Measurements from ENCODE around the gene LGMN. TPM values are rescaled to one million over a fixed set of nuclear protein-coding genes. Genes with fewer than 3 reads are reported as not detected.

Gene LGMN
- total and polyA plus RNA-seq, 2 of the 8 experiments (the other 6 are each of a cell fraction or from before 2014, with no cell fraction given), result 57.4 to 83.4 TPM

GRCh38 chr14:92716131-92716530, 32.3 kb downstream of the LGMN start:
- CTCF ChIA-PET (ENCODE audit: partially characterized antibody), result interaction anchor here (1.9 to 3.1 kb wide), 2 partner anchors 9 to 68 kb away, joined by 8 to 13 read pairs; no protein-coding TSS in a partner anchor

More at GRCh38 chr14:92716131-92716530, 32.3 kb downstream of the LGMN start:
- no peak overlapping the region for H3K18ac ChIP-seq (ENCODE audit: extremely low read depth, low read length)
- H2BK120ac ChIP-seq (replicated peaks; ENCODE audit: low read depth, low read length), result no peak overlapping the region
- no peak overlapping the region for H3K4me3 ChIP-seq (ENCODE audit: extremely low read depth in 1 of 4, insufficient read depth in 2 of 4, low read depth in 3 of 4, low read length in 4 of 4)
- no peak overlapping the region for H2AFZ ChIP-seq (ENCODE audit: low read length)
- H3K27me3 ChIP-seq (replicated peaks in 1 of 4; ENCODE audit: control insufficient read depth in 3 of 4, extremely low read depth in 1 of 4, insufficient read depth in 3 of 4, low read length in 3 of 4), result no peaks in the 10 kb centered on the region; a peak in 1 of 7 replicates
- H3K4ac ChIP-seq (replicated peaks; ENCODE audit: insufficient read length, low read depth, low read length), result no peak overlapping the region
- H3K79me1 ChIP-seq (ENCODE audit: low read depth, low read length), result no peaks in the 10 kb centered on the region
- no peaks in the 10 kb centered on the region for H3K79me2 ChIP-seq (ENCODE audit: control insufficient read depth in 1 of 2, insufficient read depth in 2 of 2, low read length in 2 of 2)
- H3K4me1 ChIP-seq (replicated peaks in 1 of 4; ENCODE audit: control insufficient read depth in 3 of 4, insufficient read depth in 4 of 4, low read length in 3 of 4), result no peaks in the 10 kb centered on the region
- no peak overlapping the region for H3K14ac ChIP-seq (ENCODE audit: insufficient read length)
- H2BK20ac ChIP-seq (ENCODE audit: low read length), result no peak overlapping the region
- H3K56ac ChIP-seq (replicated peaks; ENCODE audit: insufficient read length, low read depth, low read length), result no peak overlapping the region
- TF ChIP-seq PHF8 (conservative IDR thresholded peaks at IDR 0.05; ENCODE audit: low read depth, low read length) (no peak), SP1 (IDR thresholded peaks at IDR 0.05; ENCODE audit: low read depth, low read length) (no peak), SRF (IDR thresholded peaks at IDR 0.05; ENCODE audit: low read depth, low read length) (no peak), CBX5 (IDR thresholded peaks at IDR 0.05; ENCODE audit: low read depth, low read length) (no peak), HDAC6 (IDR thresholded peaks at IDR 0.05; ENCODE audit: low read depth, low read length) (no peak), POLR2AphosphoS5 (IDR thresholded peaks at IDR 0.05; ENCODE audit: low read depth, low read length) (no peak), KDM4A (IDR thresholded peaks at IDR 0.05; ENCODE audit: low read depth, low read length, severe bottlenecking) (no peak), CTBP2 (IDR thresholded peaks at IDR 0.05; ENCODE audit: borderline replicate concordance, insufficient read depth, insufficient read length, low read length) (no peak)
- no peak overlapping the region for H2AK5ac ChIP-seq (ENCODE audit: low read depth, low read length)
- no peak overlapping the region for H3K27ac ChIP-seq (ENCODE audit: low read depth, low read length)
- no peak overlapping the region for H2BK12ac ChIP-seq (ENCODE audit: low read depth, low read length)
- H3K23me2 ChIP-seq (ENCODE audit: low read depth, low read length), result no peaks in the 10 kb centered on the region
- H2BK5ac ChIP-seq (ENCODE audit: low read depth, low read length), result no peak overlapping the region
- no peak overlapping the region for H3K4me2 ChIP-seq (ENCODE audit: insufficient read depth in 1 of 2, low read depth in 2 of 2, low read length in 2 of 2)
- no peak overlapping the region for H4K91ac ChIP-seq (replicated peaks; ENCODE audit: insufficient read length, low read length)
- H2BK15ac ChIP-seq (ENCODE audit: low read length), result no peak overlapping the region
- WGBS, 2 experiments (ENCODE audit: extremely low coverage in 1 of 2, insufficient coverage in 1 of 2, insufficient read length in 1 of 2, insufficient replicate concordance in 2 of 2, low coverage in 1 of 2, low lambda C conversion rate in 2 of 2, missing lambda C conversion rate in 1 of 2), result 91% methylated on average over 10 of the region's 10 CpGs; no CpG with 5 or more reads in 1 of the 2 experiments
- DNase-seq (ENCODE audit: low read depth in 1 of 2, low spot score in 2 of 2) (no peak), FAIRE-seq (no peak)
- no peak overlapping the region for H3K23ac ChIP-seq (ENCODE audit: insufficient read length)
- POLR2A ChIA-PET (ENCODE audit: partially characterized antibody), result no interaction called here
- H4K20me1 ChIP-seq (replicated peaks in 1 of 2; ENCODE audit: control insufficient read depth in 1 of 2, insufficient read depth in 2 of 2, low read length in 2 of 2), result peaks cover 0 to 2% of the 10 kb centered on the region in 2 experiments
- H4K5ac ChIP-seq (ENCODE audit: insufficient read length, low read depth, low read length), result no peak overlapping the region
- no peaks in the 10 kb centered on the region for H3K9me3 ChIP-seq (ENCODE audit: insufficient read depth in 2 of 2, low read depth in 1 of 2, low read length in 1 of 2)
- H3K9ac ChIP-seq (replicated peaks in 1 of 4; ENCODE audit: extremely low read depth in 1 of 4, low read depth in 3 of 4, low read length in 3 of 4), result no peak overlapping the region
- no peak overlapping the region for H4K8ac ChIP-seq (ENCODE audit: extremely low read depth, insufficient read depth, low read length)
- peaks cover 0 to 7% (median 2%) of the 10 kb centered on the region in 4 experiments; a peak in 4 of 8 replicates for H3K36me3 ChIP-seq (ENCODE audit: control insufficient read depth in 2 of 4, insufficient read depth in 4 of 4, low read length in 3 of 4)

Data from H1 (cell line).